ENCODE measurements around the gene OVCA2. TPM values are rescaled to one million over a fixed set of nuclear protein-coding genes. Genes with fewer than 3 reads are reported as not detected.

Gene OVCA2
- total RNA-seq, 1 experiment from 2014 or later = 27.3 TPM

DNA sequence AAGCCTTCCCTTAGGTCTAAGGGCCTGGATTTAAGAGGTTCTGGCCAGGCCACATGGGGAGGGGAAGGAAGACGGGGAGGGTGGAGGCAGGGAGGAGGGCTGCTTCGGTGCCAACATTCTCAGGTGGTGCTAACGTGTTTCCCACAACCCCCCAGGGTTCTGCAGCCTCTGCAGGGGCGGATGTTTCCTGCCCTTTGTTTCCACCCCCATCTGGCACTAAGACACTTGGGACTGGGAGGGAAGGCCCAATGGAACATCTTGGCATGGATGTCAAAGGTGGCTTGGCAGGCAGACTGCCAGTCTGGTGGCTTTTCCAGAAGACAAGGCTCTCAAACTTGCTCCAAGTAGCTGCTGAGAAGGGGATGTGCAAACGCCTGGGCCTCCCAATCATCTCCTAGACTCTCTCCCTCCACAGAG, 25.8 kb downstream of the OVCA2 start:
- no peak overlapping the region for H3K4me2 ChIP-seq (ENCODE audit: low read length)
- peaks cover 0 to 19% of the 10 kb centered on the region in 2 experiments; a peak in 3 of 4 replicates for H3K4me1 ChIP-seq (ENCODE audit: control insufficient read depth in 1 of 2, insufficient read depth in 2 of 2, low read length in 2 of 2)
- CTCF ChIA-PET = interaction anchor here (1.3 kb wide), 1 partner anchor 9 kb away, joined by 3 read pairs; no protein-coding TSS in a partner anchor
- no peak overlapping the region for H2AFZ ChIP-seq (ENCODE audit: low read depth, low read length, poor library complexity, severe bottlenecking)
- POLR2A ChIA-PET = no interaction called here
- H3K27me3 ChIP-seq (ENCODE audit: insufficient read depth, low read length) = no peaks in the 10 kb centered on the region
- no TSS peak for BruUV-seq (replicated peaks)
- no peaks in the 10 kb centered on the region for H3K9me2 ChIP-seq (ENCODE audit: insufficient read depth)
- no peak for DNase-seq (ENCODE audit: low read depth, low spot score)
- no peaks in the 10 kb centered on the region for H4K20me1 ChIP-seq (ENCODE audit: insufficient read depth)
- ATAC-seq = no peak
- no peak for TF ChIP-seq POLR2A (IDR thresholded peaks at IDR 0.05; ENCODE audit: borderline replicate concordance, extremely low read depth, insufficient read depth, insufficient read length)
- TF ChIP-seq EZH2 (IDR thresholded peaks at IDR 0.05) = no peak
- TF ChIP-seq, protein P1, sequence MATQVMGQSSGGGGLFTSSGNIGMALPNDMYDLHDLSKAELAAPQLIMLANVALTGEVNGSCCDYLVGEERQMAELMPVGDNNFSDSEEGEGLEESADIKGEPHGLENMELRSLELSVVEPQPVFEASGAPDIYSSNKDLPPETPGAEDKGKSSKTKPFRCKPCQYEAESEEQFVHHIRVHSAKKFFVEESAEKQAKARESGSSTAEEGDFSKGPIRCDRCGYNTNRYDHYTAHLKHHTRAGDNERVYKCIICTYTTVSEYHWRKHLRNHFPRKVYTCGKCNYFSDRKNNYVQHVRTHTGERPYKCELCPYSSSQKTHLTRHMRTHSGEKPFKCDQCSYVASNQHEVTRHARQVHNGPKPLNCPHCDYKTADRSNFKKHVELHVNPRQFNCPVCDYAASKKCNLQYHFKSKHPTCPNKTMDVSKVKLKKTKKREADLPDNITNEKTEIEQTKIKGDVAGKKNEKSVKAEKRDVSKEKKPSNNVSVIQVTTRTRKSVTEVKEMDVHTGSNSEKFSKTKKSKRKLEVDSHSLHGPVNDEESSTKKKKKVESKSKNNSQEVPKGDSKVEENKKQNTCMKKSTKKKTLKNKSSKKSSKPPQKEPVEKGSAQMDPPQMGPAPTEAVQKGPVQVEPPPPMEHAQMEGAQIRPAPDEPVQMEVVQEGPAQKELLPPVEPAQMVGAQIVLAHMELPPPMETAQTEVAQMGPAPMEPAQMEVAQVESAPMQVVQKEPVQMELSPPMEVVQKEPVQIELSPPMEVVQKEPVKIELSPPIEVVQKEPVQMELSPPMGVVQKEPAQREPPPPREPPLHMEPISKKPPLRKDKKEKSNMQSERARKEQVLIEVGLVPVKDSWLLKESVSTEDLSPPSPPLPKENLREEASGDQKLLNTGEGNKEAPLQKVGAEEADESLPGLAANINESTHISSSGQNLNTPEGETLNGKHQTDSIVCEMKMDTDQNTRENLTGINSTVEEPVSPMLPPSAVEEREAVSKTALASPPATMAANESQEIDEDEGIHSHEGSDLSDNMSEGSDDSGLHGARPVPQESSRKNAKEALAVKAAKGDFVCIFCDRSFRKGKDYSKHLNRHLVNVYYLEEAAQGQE (IDR thresholded peaks at IDR 0.05; ENCODE audit: low read depth) = no peak
- TF ChIP-seq ZFX (IDR thresholded peaks at IDR 0.05) = no peak
- no peak for TF ChIP-seq SIN3A (IDR thresholded peaks at IDR 0.05; ENCODE audit: low read depth)
- TF ChIP-seq YY1 (IDR thresholded peaks at IDR 0.05; ENCODE audit: extremely low read depth, insufficient replicate concordance, low read depth, low read length) = no peak
- TF ChIP-seq CBX3 (IDR thresholded peaks at IDR 0.05; ENCODE audit: low read depth) = no peak
- no peak for TF ChIP-seq JUND (IDR thresholded peaks at IDR 0.05)
- TF ChIP-seq EGR1 (IDR thresholded peaks at IDR 0.05; ENCODE audit: low read depth) = no peak
- no peaks in the 10 kb centered on the region for H3K9me3 ChIP-seq (ENCODE audit: control insufficient read depth in 1 of 2, insufficient read depth in 1 of 2, low read depth in 1 of 2, low read length in 2 of 2)
- intact Hi-C loops (cut with micrococcal nuclease) = no loop called here
- RAD21 ChIA-PET (ENCODE audit: low non-redundant PET in 1 of 2, low total read pairs in 2 of 2, uncharacterized antibody in 2 of 2, unreplicated experiment in 2 of 2) = no interaction called here
- no peaks in the 10 kb centered on the region for H3K36me3 ChIP-seq (ENCODE audit: control insufficient read depth in 1 of 2, insufficient read depth in 2 of 2, low read length in 2 of 2)
- no peak overlapping the region for H3K9ac ChIP-seq (ENCODE audit: low read length)
- no peak overlapping the region for H3K4me3 ChIP-seq (replicated peaks in 1 of 2; ENCODE audit: low read depth in 1 of 2, low read length in 2 of 2)
- H3K27ac ChIP-seq (ENCODE audit: low read depth, low read length) = no peak overlapping the region
- H3K79me2 ChIP-seq (ENCODE audit: insufficient read depth, low read length) = no peaks in the 10 kb centered on the region

All from HCT116 (cell line).